Measurements from ENCODE around the gene FIBIN.
"Not testable (repeated sequence)": the region's sequence is repeated elsewhere in the genome, so short reads cannot be mapped to it uniquely, and the experiment has no call there.

FIBIN gene

GRCh38 chr11:26977209-26977608 lies 16.7 kb upstream of the FIBIN start:
- DNase-seq (ENCODE audit: low read depth) = not testable (repeated sequence)

GRCh38 chr11:26983645-26984044 lies 10.3 kb upstream of the FIBIN start:
- DNase-seq (ENCODE audit: low read depth) = no peak

GRCh38 chr11:26985470-26985869 lies 8.4 kb upstream of the FIBIN start:
- no peak for DNase-seq (ENCODE audit: low read depth)

GRCh38 chr11:26985943-26986342 lies 8.0 kb upstream of the FIBIN start:
- no peak for DNase-seq (ENCODE audit: low read depth)

GRCh38 chr11:26987272-26987671 lies 6.6 kb upstream of the FIBIN start:
- DNase-seq (ENCODE audit: low read depth) = no peak

GRCh38 chr11:26987731-26988130 lies 6.2 kb upstream of the FIBIN start:
- no peak for DNase-seq (ENCODE audit: low read depth)

- DNase-seq (ENCODE audit: low read depth) = no peak
Observed at GRCh38 chr11:26992031-26992541, 1.8 kb upstream of the FIBIN start.

- no peak for DNase-seq (ENCODE audit: low read depth)
Observed at GRCh38 chr11:26994631-26995095, 751 bp downstream of the FIBIN start.

GRCh38 chr11:26995701-26996460 lies 2.0 kb downstream of the FIBIN start:
- DNase-seq (ENCODE audit: low read depth) = no peak

- DNase-seq (ENCODE audit: low read depth) = no peak
Observed at GRCh38 chr11:26997378-26997777, 3.5 kb downstream of the FIBIN start.

- DNase-seq (ENCODE audit: low read depth) = not testable (repeated sequence)
Observed at GRCh38 chr11:27001136-27001730, 7.3 kb downstream of the FIBIN start.

- no peak for DNase-seq (ENCODE audit: low read depth)
Observed at GRCh38 chr11:27002431-27002830, 8.5 kb downstream of the FIBIN start.

- DNase-seq (ENCODE audit: low read depth) = no peak
Observed at GRCh38 chr11:27002838-27003237, 8.9 kb downstream of the FIBIN start.

GRCh38 chr11:27004103-27004502 lies 10.2 kb downstream of the FIBIN start:
- no peak for DNase-seq (ENCODE audit: low read depth)

GRCh38 chr11:27008811-27009535 lies 15.1 kb downstream of the FIBIN start:
- no peak for DNase-seq (ENCODE audit: low read depth)

- DNase-seq (ENCODE audit: low read depth) = no peak
Observed at GRCh38 chr11:27011560-27012233, 17.8 kb downstream of the FIBIN start.

- no peak for DNase-seq (ENCODE audit: low read depth)
Observed at GRCh38 chr11:27012234-27012921, 18.5 kb downstream of the FIBIN start.

- DNase-seq (ENCODE audit: low read depth) = no peak
Observed at GRCh38 chr11:27013781-27014361, 20.0 kb downstream of the FIBIN start.

- no peak for DNase-seq (ENCODE audit: low read depth)
Observed at GRCh38 chr11:27018902-27019529, 25.1 kb downstream of the FIBIN start.

GRCh38 chr11:27020751-27021150 lies 26.8 kb downstream of the FIBIN start:
- no peak for DNase-seq (ENCODE audit: low read depth)
